Left renal pelvis (tissue), 4 donors: ENCODE results near the gene TRPM7. TPM values are rescaled to one million over a fixed set of nuclear protein-coding genes. Genes with fewer than 3 reads are reported as not detected.
"Not testable (repeated sequence)": the region's sequence is repeated elsewhere in the genome, so short reads cannot be mapped to it uniquely, and the experiment has no call there.

Source experiments
- DNase-seq, 4 donors: peaks; one replicate each; pipeline ENCODE4 v3.0.0-alpha.2; 2013; ENCODE audit warnings: low read depth in 4 of 4, low spot score in 3 of 4
- polyA plus RNA-seq, 4 donors: library from polyadenylated mRNA; unstranded; fragments of 120-200 nt; gene quantifications; one replicate each; pipeline ENCODE4 v1.2.1, GENCODE V29; 2013; ENCODE audit not compliant: insufficient read length in 4 of 4

TRPM7 gene, protein sequence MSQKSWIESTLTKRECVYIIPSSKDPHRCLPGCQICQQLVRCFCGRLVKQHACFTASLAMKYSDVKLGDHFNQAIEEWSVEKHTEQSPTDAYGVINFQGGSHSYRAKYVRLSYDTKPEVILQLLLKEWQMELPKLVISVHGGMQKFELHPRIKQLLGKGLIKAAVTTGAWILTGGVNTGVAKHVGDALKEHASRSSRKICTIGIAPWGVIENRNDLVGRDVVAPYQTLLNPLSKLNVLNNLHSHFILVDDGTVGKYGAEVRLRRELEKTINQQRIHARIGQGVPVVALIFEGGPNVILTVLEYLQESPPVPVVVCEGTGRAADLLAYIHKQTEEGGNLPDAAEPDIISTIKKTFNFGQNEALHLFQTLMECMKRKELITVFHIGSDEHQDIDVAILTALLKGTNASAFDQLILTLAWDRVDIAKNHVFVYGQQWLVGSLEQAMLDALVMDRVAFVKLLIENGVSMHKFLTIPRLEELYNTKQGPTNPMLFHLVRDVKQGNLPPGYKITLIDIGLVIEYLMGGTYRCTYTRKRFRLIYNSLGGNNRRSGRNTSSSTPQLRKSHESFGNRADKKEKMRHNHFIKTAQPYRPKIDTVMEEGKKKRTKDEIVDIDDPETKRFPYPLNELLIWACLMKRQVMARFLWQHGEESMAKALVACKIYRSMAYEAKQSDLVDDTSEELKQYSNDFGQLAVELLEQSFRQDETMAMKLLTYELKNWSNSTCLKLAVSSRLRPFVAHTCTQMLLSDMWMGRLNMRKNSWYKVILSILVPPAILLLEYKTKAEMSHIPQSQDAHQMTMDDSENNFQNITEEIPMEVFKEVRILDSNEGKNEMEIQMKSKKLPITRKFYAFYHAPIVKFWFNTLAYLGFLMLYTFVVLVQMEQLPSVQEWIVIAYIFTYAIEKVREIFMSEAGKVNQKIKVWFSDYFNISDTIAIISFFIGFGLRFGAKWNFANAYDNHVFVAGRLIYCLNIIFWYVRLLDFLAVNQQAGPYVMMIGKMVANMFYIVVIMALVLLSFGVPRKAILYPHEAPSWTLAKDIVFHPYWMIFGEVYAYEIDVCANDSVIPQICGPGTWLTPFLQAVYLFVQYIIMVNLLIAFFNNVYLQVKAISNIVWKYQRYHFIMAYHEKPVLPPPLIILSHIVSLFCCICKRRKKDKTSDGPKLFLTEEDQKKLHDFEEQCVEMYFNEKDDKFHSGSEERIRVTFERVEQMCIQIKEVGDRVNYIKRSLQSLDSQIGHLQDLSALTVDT (N-terminal part only)
- 10 to 100 TPM; 30.4 to 52.8 (median 48.0) TPM for polyA plus RNA-seq

GRCh38 chr15:50686469-50687301 lies at the start of gene TRPM7:
TSS of gene TRPM7 (minus strand) at chr15:50686797. CDS start at chr15:50686533, 264 bp downstream.
- DNase-seq: peak; percentile 83 to 92 (median 84)

DNA sequence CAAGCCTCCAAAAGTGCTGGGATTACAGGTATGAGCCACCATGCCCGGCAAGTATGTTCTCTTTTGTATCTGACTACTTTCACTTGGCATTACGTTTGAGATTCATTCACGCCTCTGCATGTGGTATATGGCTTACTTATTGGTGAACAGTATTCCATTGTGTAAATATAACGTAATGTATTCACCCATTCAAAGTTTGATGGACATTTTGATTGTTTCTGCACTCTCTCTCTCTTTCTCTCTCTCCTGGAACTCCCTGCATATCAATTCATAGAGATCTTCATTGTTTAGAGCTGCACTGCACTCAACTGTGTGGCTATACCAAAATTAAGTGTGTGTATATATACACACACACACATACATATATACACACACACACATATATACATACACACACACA lies 48.6 kb upstream of the TRPM7 start:
- no peak for DNase-seq

DNA sequence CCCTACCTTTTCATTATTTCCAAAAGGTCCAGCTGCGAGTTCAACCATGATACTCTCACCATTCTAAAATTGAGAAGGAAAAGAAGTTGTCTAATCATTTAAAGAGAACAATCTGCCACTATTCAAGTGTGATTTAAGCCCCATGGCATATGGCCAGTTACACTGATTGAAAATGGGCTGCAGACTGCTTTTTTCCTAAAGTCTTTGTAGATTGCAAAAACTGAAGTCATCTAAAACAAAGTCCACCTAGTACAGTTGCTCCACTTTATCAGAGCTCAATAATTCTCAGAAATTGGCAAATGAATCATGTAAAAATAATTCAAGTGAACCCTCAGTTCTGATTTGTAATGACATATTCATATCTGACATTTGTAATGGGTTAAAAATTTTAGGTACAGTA lies 39.7 kb upstream of the TRPM7 start:
- DNase-seq: no peak

GRCh38 chr15:50718700-50719125 lies 32.1 kb upstream of the TRPM7 start:
- DNase-seq: no peak

DNA sequence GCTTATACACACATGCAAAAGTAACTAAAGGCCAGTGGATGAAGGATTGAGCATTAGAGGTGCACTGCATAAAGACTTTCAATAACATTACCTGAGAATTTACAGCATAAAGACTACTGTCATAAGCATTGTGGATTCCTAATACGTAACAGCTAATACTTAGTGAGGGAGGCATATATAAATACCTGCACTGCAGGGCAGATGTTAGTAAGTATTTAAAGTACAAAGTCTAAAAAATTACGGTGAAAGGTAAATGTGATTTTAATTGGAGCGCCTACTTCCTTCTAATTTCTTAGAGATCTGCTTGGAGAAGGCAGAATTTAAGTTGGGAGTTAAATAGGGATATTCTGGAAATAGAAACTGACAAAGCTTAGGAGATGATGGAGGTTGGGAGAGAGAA lies 25.4 kb upstream of the TRPM7 start:
- no peak for DNase-seq

DNA sequence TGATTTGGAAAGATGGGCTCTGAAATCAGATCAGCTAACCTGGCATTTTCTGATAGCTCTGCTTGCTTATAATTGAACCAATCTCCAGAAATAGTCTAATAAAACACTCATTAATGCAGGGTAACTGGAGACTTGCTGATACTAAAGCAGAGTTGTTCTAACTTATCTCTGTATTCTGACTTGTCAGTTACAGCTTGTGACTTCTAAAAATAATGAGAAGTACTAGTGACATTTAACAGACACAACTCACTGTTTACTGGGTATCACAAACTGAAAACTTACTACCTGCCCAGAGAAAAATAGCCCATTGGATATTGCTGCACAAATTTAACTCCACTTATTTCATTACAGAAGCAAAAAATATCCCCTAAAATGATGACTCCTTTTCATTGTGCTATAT lies 24.0 kb upstream of the TRPM7 start:
- DNase-seq: no peak

- DNase-seq: no peak
Measured at GRCh38 chr15:50707878-50708427, 21.4 kb upstream of the TRPM7 start.

DNA sequence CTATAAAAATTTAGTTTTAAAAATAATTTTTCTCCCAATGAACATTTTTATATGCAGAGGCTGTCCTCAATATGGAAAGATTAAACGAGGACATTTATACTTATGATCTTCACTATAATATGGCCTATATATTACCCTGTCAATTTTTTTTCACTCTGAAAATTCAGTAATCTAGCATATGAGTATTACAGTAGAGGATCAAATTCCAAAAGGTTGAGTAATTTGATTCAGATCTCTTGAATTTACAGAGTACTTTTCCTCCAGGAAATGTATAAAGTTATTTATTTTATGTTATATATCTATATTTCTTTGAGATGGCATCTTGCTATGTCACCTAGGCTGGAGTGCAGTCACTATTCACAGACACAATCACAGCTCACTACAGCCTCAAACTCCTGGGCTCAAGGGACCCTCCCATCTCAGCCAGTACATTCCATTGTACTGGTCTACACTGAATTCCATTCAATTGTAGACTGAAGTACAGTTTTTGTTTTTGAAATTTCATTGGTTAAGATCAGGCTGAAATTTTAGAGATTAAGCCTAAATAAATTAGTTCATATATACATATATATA lies 16.3 kb upstream of the TRPM7 start:
- DNase-seq: no peak

DNA sequence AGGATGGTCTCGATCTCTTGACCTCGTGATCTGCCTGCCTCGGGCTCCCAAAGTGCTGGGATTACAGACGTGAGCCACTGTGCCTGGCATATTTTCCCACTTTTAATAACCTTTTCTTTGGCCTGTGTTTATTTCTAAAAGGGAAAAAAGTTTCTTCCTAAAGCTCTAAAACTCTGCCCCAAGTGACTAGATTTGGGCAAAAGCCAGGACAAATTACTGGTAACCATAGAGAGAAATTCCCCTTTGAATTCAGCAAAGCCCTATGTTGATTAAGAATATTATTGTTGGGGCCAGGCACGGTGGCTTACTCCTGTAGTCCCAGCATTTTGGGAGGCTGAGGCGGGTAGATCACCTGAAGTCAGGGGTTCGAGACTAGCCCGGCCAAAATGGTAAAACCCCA lies 11.5 kb upstream of the TRPM7 start:
- no peak for DNase-seq

DNA sequence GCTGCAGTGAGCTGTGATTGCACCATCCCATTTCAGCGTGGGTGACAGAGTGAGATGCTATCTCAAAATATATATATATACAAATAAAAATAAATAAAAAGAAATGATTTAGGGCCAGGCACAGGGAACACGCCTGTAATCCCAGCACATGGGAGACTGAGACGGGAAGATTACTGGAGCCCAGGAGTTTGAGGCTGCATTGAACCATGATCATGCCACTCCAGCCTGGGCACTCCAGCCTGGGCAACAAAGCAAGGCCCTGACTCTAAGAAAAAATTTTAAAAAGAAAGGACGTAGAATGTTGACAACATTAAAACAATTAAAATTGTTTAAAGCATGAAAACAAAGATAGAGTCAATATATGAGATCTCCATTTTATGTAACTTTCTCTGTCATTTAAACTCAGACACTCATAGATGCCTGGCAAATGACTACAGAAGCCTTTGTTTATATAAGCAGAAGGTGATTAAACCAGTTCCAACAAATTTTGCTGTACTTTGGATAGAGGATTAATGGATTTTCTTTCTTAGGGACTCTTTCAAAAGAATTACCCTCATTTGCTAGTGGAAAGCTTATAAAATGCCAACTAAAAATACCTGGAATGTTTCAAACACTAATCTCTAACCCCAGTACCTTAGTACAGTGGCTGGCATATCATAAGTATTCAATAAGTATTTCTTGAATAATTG lies 10.7 kb upstream of the TRPM7 start:
- no peak for DNase-seq

- not testable (repeated sequence) for DNase-seq
Measured at GRCh38 chr15:50694634-50695165, 8.1 kb upstream of the TRPM7 start.

DNA sequence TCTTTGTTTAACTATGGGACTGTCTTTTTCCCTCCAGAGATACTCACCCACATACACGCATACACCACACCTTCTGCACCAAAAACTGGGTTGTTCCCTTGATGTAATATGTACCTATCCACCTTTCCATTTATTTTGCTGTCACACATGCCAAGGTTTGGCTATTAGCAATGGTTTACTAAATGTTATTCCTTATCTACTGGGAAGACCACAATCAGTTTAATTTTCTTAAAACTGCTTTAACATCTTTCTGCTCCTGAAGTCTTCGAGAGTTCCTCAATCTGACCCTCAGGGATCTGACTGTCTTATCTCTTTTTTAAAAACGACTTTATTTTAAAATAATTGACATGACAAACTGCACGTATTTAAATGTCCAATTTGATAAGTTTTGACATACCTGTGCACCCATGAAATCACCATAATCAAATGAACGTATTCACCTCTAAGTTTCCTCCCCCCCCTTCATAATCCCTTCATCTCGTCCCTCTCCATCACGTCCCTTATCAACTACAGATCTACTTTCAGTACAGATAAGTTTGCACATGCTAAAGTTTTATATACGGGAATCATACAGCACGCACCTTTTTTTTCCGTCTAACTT lies 805 bp upstream of the TRPM7 start:
- DNase-seq: no peak

- peak in 3 of 4 donors; percentile 36 to 48 (median 39) for DNase-seq
Measured at GRCh38 chr15:50685976-50686468, 575 bp downstream of the TRPM7 start.

GRCh38 chr15:50685191-50685975 lies 1.2 kb downstream of the TRPM7 start:
- no peak for DNase-seq

DNA sequence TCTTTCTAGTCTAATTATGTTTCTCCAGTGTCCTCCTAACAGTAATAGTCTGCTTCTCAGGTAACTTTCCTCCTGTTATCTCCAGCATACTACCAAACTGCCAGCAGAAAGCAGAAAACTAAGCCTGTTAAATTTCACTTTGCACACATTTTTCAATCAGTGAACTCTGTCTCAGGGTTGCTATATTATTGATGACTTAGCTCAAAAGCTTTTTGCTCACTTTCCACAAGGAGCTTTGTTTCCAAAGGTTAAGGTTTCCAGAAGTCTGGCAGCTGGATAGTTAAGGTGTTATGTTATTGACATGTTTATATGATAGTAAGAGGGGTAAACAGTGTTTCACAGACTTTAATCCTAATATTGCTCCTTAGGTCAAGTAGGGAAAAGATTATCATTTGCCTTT lies 5.1 kb downstream of the TRPM7 start:
- no peak for DNase-seq

DNA sequence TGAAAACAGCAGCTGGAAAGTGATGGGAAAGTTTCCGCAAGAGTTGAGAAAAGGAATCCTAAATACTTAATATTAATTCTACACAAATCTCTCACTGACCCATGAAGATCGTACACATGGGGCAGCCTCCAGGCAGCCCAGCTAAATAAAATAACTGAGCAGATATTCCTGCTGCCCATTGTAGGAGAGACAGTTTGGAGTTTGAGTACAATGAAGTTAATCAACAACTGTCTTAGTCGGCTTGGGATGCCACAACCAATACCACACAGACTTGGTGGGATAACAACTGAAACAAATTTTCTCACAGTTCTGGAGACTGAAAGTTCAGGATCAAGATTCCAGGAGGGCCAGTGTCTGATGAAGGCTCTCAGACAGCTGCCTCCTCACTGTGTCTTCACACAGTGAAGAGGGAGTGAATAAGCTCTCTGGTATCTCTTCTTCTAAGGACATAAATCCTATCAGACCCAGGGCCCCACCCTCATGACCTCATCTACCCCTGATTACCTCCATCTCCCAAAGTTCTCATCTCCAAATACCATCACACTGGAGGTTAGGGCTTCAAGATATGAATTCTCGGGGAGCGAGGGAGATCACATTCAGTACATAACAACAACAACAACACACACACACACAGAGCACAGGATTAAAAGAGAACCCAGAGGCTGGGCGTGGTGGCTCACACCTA lies 9.7 kb downstream of the TRPM7 start:
- DNase-seq: no peak
